Mucosa of descending colon (tissue), 3 donors: ENCODE data around the gene PLET1. TPM values are rescaled to one million over a fixed set of nuclear protein-coding genes. Genes with fewer than 3 reads are reported as not detected.

Source experiments
- ATAC-seq: fragments of 200-7000 bp; cut with Tn5 transposase; one replicate; pipeline ENCODE4 v1.9.1; 2020; ENCODE audit warnings: mild to moderate bottlenecking, moderate library complexity
- DNase-seq, 3 donors: peaks; one replicate each; pipeline ENCODE4 v3.0.0-alpha.2; 2020
- H3K36me3 ChIP-seq: fragments of 200-600 bp; one replicate; pipeline ENCODE4 v1.8.0; 2021; ENCODE audit warnings: low read depth, mild to moderate bottlenecking
- H3K4me1 ChIP-seq: fragments of 200-600 bp; one replicate; pipeline ENCODE4 v1.8.0; 2021; ENCODE audit warnings: low read depth, mild to moderate bottlenecking
- H3K4me3 ChIP-seq: fragments of 200-600 bp; one replicate; pipeline ENCODE4 v1.8.0; 2021; ENCODE audit warnings: mild to moderate bottlenecking
- H3K9me3 ChIP-seq: fragments of 200-600 bp; one replicate; pipeline ENCODE4 v1.8.0; 2021; ENCODE audit warnings: mild to moderate bottlenecking
- CTCF ChIP-seq: fragments of 200-600 bp; IDR thresholded peaks from one replicate; pipeline ENCODE4 v1.8.0; 2022; ENCODE audit warnings: antibody characterized with exemption, mild to moderate bottlenecking
- intact Hi-C, 2 donors: fragments of 100-400 bp; cut with DNase I in 1 of 2; cut with micrococcal nuclease in 1 of 2; formaldehyde crosslinking; loops; one replicate each; pipeline versions ENCODE4 v1.11.0 to v1.11.1; 2022; cut with DNase I, micrococcal nuclease
- total RNA-seq, 3 donors: library from RNA; stranded (reverse); fragmentation: NEBNext Ultra II Directional in 2 of 3; extraction: Animal tissue kit (Norgen Biotek cat#: 25700) in 2 of 3; gene quantifications; one replicate each; pipeline versions ENCODE4 v1.2.1 to v1.2.4, GENCODE V29; 2021 to 2023
- donor health status: DM: no; HTN: no; CAD: no; lungs with moderate emphysema.
- donor health status: DM: no; HTN: no; CAD: no.
- donor health status: DM: no; HTN: yes; CAD: no.

PLET1 gene
- total RNA-seq, 3 donors from 2014 or later: not detected

- intact Hi-C loops: no loop called here
- DNase-seq: peak; percentile 89 to 93 (median 91)
- ATAC-seq: peak; percentile 98
- Histone ChIP-seq H3K4me1 (peaks cover 11% of the 10 kb centered on the region), H3K9me3 (no peaks in the 10 kb centered on the region), H3K4me3 (peak within 1 kb of the TSS; percentile 52), H3K36me3 (no peaks in the 10 kb centered on the region)
- no peak for TF ChIP-seq CTCF
Measured at GRCh38 chr11:112226062-112226830, 34.4 kb downstream of the PLET1 start, which contains the start of gene PTS. TSS of gene PTS (plus strand) at chr11:112226428. CDS start at chr11:112226444, 16 bp downstream.

- no peak for ATAC-seq
- peak in 1 of 3 donors; percentile 71 for DNase-seq
- TF ChIP-seq CTCF: no peak
- intact Hi-C loops: no loop called here
- H3K9me3 ChIP-seq: no peaks in the 10 kb centered on the region
- H3K4me1 ChIP-seq: peaks cover 11% of the 10 kb centered on the region
- H3K4me3 ChIP-seq: peak overlapping the region; percentile 52
- H3K36me3 ChIP-seq: no peaks in the 10 kb centered on the region
Measured at GRCh38 chr11:112225753-112226061, 35.0 kb downstream of the PLET1 start.

GRCh38 chr11:112223754-112224532 is 36.7 kb downstream of the PLET1 start:
- peaks cover 11% of the 10 kb centered on the region for H3K4me1 ChIP-seq
- intact Hi-C loops: no loop called here
- DNase-seq (no peak), ATAC-seq (no peak)
- no peak overlapping the region for H3K4me3 ChIP-seq
- no peaks in the 10 kb centered on the region for H3K36me3 ChIP-seq
- no peak for TF ChIP-seq CTCF
- H3K9me3 ChIP-seq: no peaks in the 10 kb centered on the region

- TF ChIP-seq CTCF: no peak
- Histone ChIP-seq H3K36me3 (no peaks in the 10 kb centered on the region), H3K4me1 (peaks cover 11% of the 10 kb centered on the region), H3K4me3 (no peak overlapping the region), H3K9me3 (no peaks in the 10 kb centered on the region)
- ATAC-seq (no peak), DNase-seq (no peak)
- intact Hi-C loops: no loop called here
Measured at GRCh38 chr11:112223121-112223520, 37.5 kb downstream of the PLET1 start.

GRCh38 chr11:112222303-112222702 is 38.4 kb downstream of the PLET1 start:
- no peak for DNase-seq
- Histone ChIP-seq H3K4me1 (peaks cover 3% of the 10 kb centered on the region), H3K36me3 (no peaks in the 10 kb centered on the region), H3K9me3 (no peaks in the 10 kb centered on the region), H3K4me3 (no peak overlapping the region)
- ATAC-seq: no peak
- intact Hi-C loops: no loop called here
- TF ChIP-seq CTCF: no peak
